HL-60 (cell line): ENCODE results near the gene VASP.

Source experiments
- GABPA ChIP-seq: IDR thresholded peaks from 2 replicates; pipeline ENCODE4 v1.6.1; 2012; ENCODE audit warnings: low read depth
- POLR2AphosphoS5 ChIP-seq: IDR thresholded peaks from 2 replicates; pipeline ENCODE4 v1.6.1; 2012; ENCODE audit warnings: low read depth
- TF ChIP-seq, protein P1 (sequence below): IDR thresholded peaks from one replicate; pipeline ENCODE4 v1.5.1; 2011; ENCODE audit warnings: low read length, control low read depth, inconsistent platforms; ENCODE audit not compliant: insufficient read depth
- TF ChIP-seq, protein P2 (sequence below): IDR thresholded peaks from 2 replicates; pipeline ENCODE4 v1.6.1; 2012; ENCODE audit warnings: low read depth; ENCODE audit not compliant: insufficient replicate concordance

GRCh38 chr19:45505151-45505995, 1.9 kb upstream of the VASP start:
- TF ChIP-seq, protein P1, sequence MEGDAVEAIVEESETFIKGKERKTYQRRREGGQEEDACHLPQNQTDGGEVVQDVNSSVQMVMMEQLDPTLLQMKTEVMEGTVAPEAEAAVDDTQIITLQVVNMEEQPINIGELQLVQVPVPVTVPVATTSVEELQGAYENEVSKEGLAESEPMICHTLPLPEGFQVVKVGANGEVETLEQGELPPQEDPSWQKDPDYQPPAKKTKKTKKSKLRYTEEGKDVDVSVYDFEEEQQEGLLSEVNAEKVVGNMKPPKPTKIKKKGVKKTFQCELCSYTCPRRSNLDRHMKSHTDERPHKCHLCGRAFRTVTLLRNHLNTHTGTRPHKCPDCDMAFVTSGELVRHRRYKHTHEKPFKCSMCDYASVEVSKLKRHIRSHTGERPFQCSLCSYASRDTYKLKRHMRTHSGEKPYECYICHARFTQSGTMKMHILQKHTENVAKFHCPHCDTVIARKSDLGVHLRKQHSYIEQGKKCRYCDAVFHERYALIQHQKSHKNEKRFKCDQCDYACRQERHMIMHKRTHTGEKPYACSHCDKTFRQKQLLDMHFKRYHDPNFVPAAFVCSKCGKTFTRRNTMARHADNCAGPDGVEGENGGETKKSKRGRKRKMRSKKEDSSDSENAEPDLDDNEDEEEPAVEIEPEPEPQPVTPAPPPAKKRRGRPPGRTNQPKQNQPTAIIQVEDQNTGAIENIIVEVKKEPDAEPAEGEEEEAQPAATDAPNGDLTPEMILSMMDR = no peak
- TF ChIP-seq, protein P2, sequence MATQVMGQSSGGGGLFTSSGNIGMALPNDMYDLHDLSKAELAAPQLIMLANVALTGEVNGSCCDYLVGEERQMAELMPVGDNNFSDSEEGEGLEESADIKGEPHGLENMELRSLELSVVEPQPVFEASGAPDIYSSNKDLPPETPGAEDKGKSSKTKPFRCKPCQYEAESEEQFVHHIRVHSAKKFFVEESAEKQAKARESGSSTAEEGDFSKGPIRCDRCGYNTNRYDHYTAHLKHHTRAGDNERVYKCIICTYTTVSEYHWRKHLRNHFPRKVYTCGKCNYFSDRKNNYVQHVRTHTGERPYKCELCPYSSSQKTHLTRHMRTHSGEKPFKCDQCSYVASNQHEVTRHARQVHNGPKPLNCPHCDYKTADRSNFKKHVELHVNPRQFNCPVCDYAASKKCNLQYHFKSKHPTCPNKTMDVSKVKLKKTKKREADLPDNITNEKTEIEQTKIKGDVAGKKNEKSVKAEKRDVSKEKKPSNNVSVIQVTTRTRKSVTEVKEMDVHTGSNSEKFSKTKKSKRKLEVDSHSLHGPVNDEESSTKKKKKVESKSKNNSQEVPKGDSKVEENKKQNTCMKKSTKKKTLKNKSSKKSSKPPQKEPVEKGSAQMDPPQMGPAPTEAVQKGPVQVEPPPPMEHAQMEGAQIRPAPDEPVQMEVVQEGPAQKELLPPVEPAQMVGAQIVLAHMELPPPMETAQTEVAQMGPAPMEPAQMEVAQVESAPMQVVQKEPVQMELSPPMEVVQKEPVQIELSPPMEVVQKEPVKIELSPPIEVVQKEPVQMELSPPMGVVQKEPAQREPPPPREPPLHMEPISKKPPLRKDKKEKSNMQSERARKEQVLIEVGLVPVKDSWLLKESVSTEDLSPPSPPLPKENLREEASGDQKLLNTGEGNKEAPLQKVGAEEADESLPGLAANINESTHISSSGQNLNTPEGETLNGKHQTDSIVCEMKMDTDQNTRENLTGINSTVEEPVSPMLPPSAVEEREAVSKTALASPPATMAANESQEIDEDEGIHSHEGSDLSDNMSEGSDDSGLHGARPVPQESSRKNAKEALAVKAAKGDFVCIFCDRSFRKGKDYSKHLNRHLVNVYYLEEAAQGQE = no peak
- no peak for TF ChIP-seq POLR2AphosphoS5
- no peak for TF ChIP-seq GABPA
